Skeletal muscle satellite cell (primary cell): ENCODE data around the gene ENOX2. TPM values are rescaled to one million over a fixed set of nuclear protein-coding genes. Genes with fewer than 3 reads are reported as not detected.
"Not testable (repeated sequence)": the region's sequence is repeated elsewhere in the genome, so short reads cannot be mapped to it uniquely, and the experiment has no call there.

Experiments used
- H3K27me3 ChIP-seq: 2 replicates; pipeline ENCODE4 v1.7.0; 2013; ENCODE audit warnings: low read length; ENCODE audit not compliant: control insufficient read depth, insufficient read depth
- H3K36me3 ChIP-seq: 2 replicates; pipeline ENCODE4 v1.7.0; 2013; ENCODE audit warnings: mild to moderate bottlenecking, control low read depth, low read length; ENCODE audit not compliant: insufficient read depth
- H3K4me1 ChIP-seq: 2 replicates; pipeline ENCODE4 v1.7.0; 2013; ENCODE audit warnings: low read length; ENCODE audit not compliant: control insufficient read depth, insufficient read depth
- H3K4me2 ChIP-seq: 2 replicates; pipeline ENCODE4 v1.7.0; 2013; ENCODE audit warnings: mild to moderate bottlenecking, low read length
- H3K4me3 ChIP-seq: 2 replicates; pipeline ENCODE4 v1.7.0; 2013; ENCODE audit warnings: low read length
- H3K9ac ChIP-seq: 2 replicates; pipeline ENCODE4 v1.7.0; 2013; ENCODE audit warnings: mild to moderate bottlenecking, low read depth, low read length, moderate library complexity
- H3K9me3 ChIP-seq: replicated peaks from 2 replicates; pipeline ENCODE4 v1.7.0; 2013; ENCODE audit warnings: mild to moderate bottlenecking, control low read depth, low read length
- total RNA-seq: library from RNA; depleted of rRNA; stranded (reverse); fragments of >200 nt; gene quantifications from 2 replicates; pipeline ENCODE4 v1.2.3, GENCODE V29; 2012; rRNA removed

The ENOX2 gene, protein sequence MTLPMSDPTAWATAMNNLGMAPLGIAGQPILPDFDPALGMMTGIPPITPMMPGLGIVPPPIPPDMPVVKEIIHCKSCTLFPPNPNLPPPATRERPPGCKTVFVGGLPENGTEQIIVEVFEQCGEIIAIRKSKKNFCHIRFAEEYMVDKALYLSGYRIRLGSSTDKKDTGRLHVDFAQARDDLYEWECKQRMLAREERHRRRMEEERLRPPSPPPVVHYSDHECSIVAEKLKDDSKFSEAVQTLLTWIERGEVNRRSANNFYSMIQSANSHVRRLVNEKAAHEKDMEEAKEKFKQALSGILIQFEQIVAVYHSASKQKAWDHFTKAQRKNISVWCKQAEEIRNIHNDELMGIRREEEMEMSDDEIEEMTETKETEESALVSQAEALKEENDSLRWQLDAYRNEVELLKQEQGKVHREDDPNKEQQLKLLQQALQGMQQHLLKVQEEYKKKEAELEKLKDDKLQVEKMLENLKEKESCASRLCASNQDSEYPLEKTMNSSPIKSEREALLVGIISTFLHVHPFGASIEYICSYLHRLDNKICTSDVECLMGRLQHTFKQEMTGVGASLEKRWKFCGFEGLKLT
- total RNA-seq: 9.4 and 12.7 TPM in 2 replicates

DNA sequence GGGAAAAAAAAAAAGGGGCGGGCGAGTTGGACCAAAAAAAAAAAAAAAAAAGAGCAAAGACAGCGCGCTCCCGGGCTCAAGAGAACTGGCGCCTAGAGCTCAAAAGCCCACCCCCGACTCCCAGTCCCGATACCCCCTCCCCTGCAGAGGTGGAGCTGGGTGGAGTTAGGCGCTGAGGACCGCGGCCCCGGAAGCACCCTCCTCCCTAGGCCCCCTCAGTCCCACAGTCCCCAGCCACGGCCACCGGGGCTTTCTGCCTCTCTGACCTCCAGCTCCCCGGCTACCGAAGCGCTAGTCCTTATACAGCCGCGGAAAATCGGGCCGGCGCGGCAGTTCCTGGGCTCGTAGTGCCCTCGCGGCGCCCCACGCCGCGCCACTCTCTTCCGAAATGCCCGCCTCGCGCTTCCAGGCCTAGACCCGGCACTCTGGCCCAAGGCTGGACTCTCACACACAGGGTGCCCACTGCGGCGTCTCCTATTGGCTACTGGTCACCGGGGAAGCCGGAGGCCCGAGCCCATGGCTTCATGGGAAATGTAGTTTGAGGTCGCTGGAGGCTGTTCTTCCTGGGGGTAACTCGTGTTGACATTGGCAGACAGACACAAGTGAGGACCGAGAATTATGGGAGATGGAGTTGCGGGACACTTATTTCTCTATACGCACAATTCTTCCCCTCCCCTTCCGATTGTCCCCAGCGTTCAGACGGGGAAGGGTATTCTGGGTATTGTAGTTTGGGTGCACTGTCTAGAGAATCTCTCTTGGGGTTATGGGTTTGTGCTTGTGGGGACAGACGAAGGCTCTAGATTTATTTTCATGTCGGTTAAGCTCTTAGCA, at the start of gene ENOX2:
Gene ENOX2 (minus strand): TSS at position 427 of the 831 bp plus-strand sequence. CDS start 199,993 bp downstream, outside the sequence.
- Histone ChIP-seq H3K36me3 (no peaks in the 10 kb centered on the region), H3K27me3 (peaks cover 6% of the 10 kb centered on the region), H3K4me1 (no peaks in the 10 kb centered on the region), H3K9me3 (no peaks in the 10 kb centered on the region), H3K9ac (peak within 1 kb of the TSS; percentile 91), H3K4me3 (peak within 1 kb of the TSS; percentile 80), H3K4me2 (peak within 1 kb of the TSS; percentile 80)

GRCh38 chrX:130952266-130953043, 49.4 kb upstream of the ENOX2 start:
- Histone ChIP-seq H3K9ac (no peak overlapping the region), H3K27me3 (peaks cover 22% of the 10 kb centered on the region), H3K4me3 (no peak overlapping the region), H3K9me3 (no peaks in the 10 kb centered on the region), H3K4me2 (no peak overlapping the region), H3K4me1 (no peaks in the 10 kb centered on the region), H3K36me3 (no peaks in the 10 kb centered on the region)

DNA sequence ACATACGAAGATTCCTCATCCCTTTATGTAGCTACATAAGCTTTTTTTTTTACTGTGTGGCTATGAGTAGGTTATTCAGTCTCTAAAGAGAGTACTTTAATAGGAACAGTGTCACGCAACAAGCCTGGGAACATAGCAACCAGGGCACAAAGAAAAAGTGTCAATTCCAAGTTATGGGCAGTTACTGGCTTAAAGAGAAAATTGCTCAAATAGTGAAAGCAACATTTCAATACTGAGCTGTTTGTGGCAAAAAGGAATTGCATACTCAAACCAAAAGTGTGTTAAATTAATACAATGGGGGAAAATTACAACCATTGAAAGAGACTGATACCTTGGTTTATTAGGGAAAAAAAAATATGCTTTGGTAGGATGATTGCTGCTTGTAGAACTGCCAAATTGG, 41.2 kb upstream of the ENOX2 start:
- Histone ChIP-seq H3K4me2 (no peak overlapping the region), H3K4me3 (no peak overlapping the region), H3K36me3 (no peaks in the 10 kb centered on the region), H3K9me3 (no peaks in the 10 kb centered on the region), H3K27me3 (peaks cover 8% of the 10 kb centered on the region), H3K4me1 (no peaks in the 10 kb centered on the region), H3K9ac (no peak overlapping the region)

GRCh38 chrX:130937101-130937500, 34.1 kb upstream of the ENOX2 start:
- H3K4me1 ChIP-seq: no peaks in the 10 kb centered on the region
- no peak overlapping the region for H3K4me2 ChIP-seq
- no peaks in the 10 kb centered on the region for H3K36me3 ChIP-seq
- no peaks in the 10 kb centered on the region for H3K9me3 ChIP-seq
- H3K4me3 ChIP-seq: no peak overlapping the region
- no peak overlapping the region for H3K9ac ChIP-seq
- peaks cover 3% of the 10 kb centered on the region for H3K27me3 ChIP-seq

DNA sequence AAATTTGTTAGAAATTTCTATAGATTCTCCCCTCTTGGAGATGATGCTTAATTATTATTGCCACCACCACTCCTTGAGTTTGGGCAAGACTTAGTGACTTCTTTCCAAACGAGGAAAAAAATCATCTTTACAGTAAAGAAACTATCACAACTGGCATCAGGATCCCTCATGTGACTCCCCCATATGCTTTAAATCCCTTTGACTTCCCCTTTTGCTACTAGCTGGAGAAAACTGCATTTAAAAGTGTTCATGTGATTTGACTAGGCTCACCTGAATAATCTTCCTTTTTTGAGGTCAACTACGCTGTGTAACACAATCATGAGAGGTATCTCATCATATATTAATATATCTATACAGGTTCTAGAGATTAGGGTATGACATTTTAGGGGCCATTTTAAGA, 30.3 kb upstream of the ENOX2 start:
- Histone ChIP-seq H3K4me2 (no peak overlapping the region), H3K36me3 (no peaks in the 10 kb centered on the region), H3K9me3 (no peaks in the 10 kb centered on the region), H3K4me1 (no peaks in the 10 kb centered on the region), H3K27me3 (peaks cover 12% of the 10 kb centered on the region), H3K4me3 (no peak overlapping the region), H3K9ac (no peak overlapping the region)

DNA sequence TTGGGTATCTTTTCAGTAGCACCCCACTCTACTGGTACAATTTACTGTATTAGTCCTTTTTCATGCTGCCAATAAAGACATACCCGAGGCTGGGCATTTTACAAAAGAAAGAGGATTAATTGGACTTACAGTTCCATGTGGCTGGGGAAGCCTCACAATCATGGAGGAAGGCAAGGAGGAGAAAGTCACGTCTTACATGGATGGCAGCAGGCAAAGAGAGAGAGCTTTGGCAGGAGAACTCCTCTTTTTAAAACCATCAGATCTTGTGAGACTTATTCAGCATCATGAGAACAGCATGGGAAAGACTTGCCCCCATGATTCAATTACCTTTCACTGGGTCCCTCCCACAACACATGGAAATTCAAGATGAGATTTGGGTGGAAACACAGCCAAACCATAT, 17.4 kb upstream of the ENOX2 start:
- not testable (repeated sequence) for H3K4me2 ChIP-seq, H3K36me3 ChIP-seq, H3K27me3 ChIP-seq, H3K4me1 ChIP-seq, H3K9ac ChIP-seq, H3K9me3 ChIP-seq, H3K4me3 ChIP-seq

DNA sequence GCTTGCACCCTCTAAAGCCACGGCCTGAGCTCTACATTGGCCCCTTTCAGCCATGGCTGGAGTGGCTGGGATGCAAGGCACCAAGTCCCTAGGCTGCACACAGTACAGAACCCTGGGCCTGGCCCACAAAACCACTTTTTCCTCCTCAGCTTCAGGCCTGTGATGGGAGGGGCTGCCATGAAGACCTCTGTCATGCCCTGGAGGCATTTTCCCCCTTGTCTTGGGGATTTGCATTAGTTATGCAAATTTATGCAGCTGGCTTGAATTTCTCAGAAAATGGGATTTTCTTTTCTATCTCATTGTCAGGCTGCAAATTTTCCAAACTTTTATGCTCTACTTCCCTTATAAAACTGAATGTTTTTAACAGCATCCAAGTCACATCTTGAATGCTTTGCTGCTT, 16.7 kb upstream of the ENOX2 start:
- H3K36me3 ChIP-seq, H3K4me2 ChIP-seq, H3K9ac ChIP-seq, H3K4me1 ChIP-seq, H3K9me3 ChIP-seq, H3K4me3 ChIP-seq, H3K27me3 ChIP-seq: not testable (repeated sequence)

GRCh38 chrX:130918498-130918897, 15.5 kb upstream of the ENOX2 start:
- not testable (repeated sequence) for H3K4me2 ChIP-seq, H3K9me3 ChIP-seq, H3K36me3 ChIP-seq, H3K9ac ChIP-seq, H3K27me3 ChIP-seq, H3K4me1 ChIP-seq, H3K4me3 ChIP-seq

- Histone ChIP-seq H3K36me3 (no peaks in the 10 kb centered on the region), H3K4me2 (no peak overlapping the region), H3K9ac (no peak overlapping the region), H3K4me1 (no peaks in the 10 kb centered on the region), H3K27me3 (peaks cover 18% of the 10 kb centered on the region), H3K9me3 (no peaks in the 10 kb centered on the region), H3K4me3 (no peak overlapping the region)
Observed at GRCh38 chrX:130916636-130917422, 13.8 kb upstream of the ENOX2 start.

DNA sequence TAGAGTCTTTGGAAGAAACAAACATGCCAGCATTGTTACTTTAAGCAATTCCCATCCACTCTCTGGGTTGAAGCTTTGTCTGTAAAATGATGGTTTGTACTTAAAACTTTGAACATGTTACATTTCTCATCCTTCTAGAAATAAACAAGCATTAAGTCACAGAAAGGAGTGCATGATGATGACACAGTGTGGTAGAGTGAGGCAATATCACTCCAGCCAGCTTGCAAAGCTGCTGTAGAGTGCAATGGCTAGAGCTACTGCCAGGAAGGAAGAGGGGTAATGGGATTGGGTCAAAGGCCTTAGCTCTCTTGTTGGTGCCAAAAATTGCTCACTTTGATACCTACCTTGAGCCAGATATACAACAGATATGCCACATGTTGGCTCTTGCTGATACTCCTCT, 12.3 kb upstream of the ENOX2 start:
- peaks cover 18% of the 10 kb centered on the region for H3K27me3 ChIP-seq
- no peak overlapping the region for H3K4me3 ChIP-seq
- H3K9me3 ChIP-seq: no peaks in the 10 kb centered on the region
- no peak overlapping the region for H3K9ac ChIP-seq
- no peak overlapping the region for H3K4me2 ChIP-seq
- no peaks in the 10 kb centered on the region for H3K4me1 ChIP-seq
- no peaks in the 10 kb centered on the region for H3K36me3 ChIP-seq
